Mammary epithelial cell (primary cell): ENCODE measurements around the gene TUBB1.

ENCODE experiments used
- EZH2 ChIP-seq: IDR thresholded peaks from 2 replicates; pipeline ENCODE4 v1.6.1; 2012; ENCODE audit warnings: low read length, inconsistent platforms, borderline replicate concordance
- TF ChIP-seq, protein P1 (sequence below), 2 donors: IDR thresholded peaks in 1 of 2; conservative IDR thresholded peaks in 1 of 2; 2 replicates each; pipeline ENCODE4 v1.5.1; 2011 to 2012; ENCODE audit warnings: inconsistent platforms in 2 of 2, low read length in 2 of 2, mild to moderate bottlenecking in 2 of 2, control low read depth in 1 of 2, low read depth in 1 of 2; ENCODE audit not compliant: insufficient read depth in 1 of 2; ENCODE audit errors: extremely low read depth in 1 of 2

DNA sequence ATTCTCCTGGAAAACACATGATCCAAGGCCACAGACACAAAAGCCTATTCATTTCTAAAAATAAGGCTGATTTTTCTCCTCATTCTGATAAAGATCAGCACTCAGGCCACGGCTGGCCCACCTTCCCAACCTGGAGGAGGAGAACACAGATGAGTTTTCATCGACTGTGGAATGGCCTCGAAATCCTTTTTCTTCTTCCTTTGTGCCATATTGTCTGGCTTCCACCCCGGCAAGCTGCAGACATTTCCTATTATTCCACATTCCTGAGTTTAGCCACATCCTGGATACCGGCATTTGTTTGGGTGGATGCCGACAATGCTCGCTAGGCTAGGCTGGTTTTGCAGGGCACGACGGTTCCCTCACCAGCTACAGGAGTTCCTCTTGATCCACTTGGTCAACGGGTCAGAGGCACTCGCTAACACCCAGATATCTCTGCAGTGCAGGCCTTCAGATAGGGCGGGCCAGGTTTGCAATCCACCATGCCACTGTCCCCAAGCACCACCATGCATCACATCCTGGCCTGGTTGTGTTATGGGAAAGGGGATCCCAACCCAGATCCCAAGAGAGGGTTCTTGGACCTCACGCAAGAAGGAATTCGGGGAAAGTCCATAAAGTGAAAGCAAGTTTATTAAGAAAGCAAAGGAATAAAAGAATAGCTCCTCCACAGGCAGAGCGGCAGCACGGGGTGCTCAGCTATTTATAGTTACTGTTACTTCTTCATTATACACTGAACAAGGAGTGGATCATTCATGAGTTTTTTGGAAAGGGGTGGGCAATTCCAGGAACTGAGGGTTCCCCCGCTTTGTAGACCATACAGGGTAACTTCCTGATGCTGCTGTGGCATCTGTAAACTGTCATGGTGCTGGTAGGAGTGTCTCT, 8.0 kb upstream of the TUBB1 start:
- no peak for TF ChIP-seq EZH2
- TF ChIP-seq, protein P1, sequence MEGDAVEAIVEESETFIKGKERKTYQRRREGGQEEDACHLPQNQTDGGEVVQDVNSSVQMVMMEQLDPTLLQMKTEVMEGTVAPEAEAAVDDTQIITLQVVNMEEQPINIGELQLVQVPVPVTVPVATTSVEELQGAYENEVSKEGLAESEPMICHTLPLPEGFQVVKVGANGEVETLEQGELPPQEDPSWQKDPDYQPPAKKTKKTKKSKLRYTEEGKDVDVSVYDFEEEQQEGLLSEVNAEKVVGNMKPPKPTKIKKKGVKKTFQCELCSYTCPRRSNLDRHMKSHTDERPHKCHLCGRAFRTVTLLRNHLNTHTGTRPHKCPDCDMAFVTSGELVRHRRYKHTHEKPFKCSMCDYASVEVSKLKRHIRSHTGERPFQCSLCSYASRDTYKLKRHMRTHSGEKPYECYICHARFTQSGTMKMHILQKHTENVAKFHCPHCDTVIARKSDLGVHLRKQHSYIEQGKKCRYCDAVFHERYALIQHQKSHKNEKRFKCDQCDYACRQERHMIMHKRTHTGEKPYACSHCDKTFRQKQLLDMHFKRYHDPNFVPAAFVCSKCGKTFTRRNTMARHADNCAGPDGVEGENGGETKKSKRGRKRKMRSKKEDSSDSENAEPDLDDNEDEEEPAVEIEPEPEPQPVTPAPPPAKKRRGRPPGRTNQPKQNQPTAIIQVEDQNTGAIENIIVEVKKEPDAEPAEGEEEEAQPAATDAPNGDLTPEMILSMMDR (conservative IDR thresholded peaks at IDR 0.05 in 1 of 2, IDR thresholded peaks at IDR 0.05 in 1 of 2; ENCODE audit: extremely low read depth in 1 of 2, insufficient read depth in 1 of 2, low read depth in 1 of 2, low read length in 2 of 2), result no peak
